Activated CD8-positive, alpha-beta T cell treated with anti-CD3 and anti-CD28 coated beads for 36 hours (primary cell): ENCODE results near the gene HIPK4. TPM values are rescaled to one million over a fixed set of nuclear protein-coding genes. Genes with fewer than 3 reads are reported as not detected.

Experiments
- ATAC-seq: fragments of 200-7000 bp; cut with Tn5 transposase; one replicate; pipeline ENCODE4 v1.10.0; 2021; ENCODE audit warnings: mild to moderate bottlenecking, moderate library complexity
- CTCF ChIA-PET: fragments of 350-600 bp; sonication (Branson Sonifier 250); formaldehyde crosslinking; loops from one replicate; lab custom pipeline; 2021; ENCODE audit warnings: antibody characterized with exemption; lab: Charles Lee
- POLR2A ChIA-PET: fragments of 350-600 bp; sonication (Branson Sonifier 250); formaldehyde crosslinking; loops from one replicate; lab custom pipeline; 2021; ENCODE audit warnings: antibody characterized with exemption; lab: Charles Lee
- DNase-seq: peaks from one replicate; pipeline ENCODE4 v3.0.0-alpha.2; 2020
- H3K27ac Mint-ChIP-seq: one replicate; pipeline ENCODE4 v1.8.0; 2021; ENCODE audit warnings: mild to moderate bottlenecking, mixed read lengths
- H3K27me3 Mint-ChIP-seq: one replicate; pipeline ENCODE4 v1.8.0; 2021; ENCODE audit warnings: mixed read lengths
- H3K36me3 Mint-ChIP-seq: one replicate; pipeline ENCODE4 v1.8.0; 2021; ENCODE audit warnings: low read depth, mixed read lengths
- H3K4me1 Mint-ChIP-seq: one replicate; pipeline ENCODE4 v1.8.0; 2021; ENCODE audit warnings: low read depth, mixed read lengths
- H3K4me3 Mint-ChIP-seq: one replicate; pipeline ENCODE4 v1.8.0; 2021; ENCODE audit warnings: mild to moderate bottlenecking, moderate library complexity, mixed read lengths
- H3K9me3 Mint-ChIP-seq: one replicate; pipeline ENCODE4 v1.8.0; 2021; ENCODE audit warnings: mixed read lengths
- CTCF ChIP-seq: fragments of 200-600 bp; IDR thresholded peaks from one replicate; pipeline ENCODE4 v1.8.0; 2022; ENCODE audit warnings: antibody characterized with exemption, mild to moderate bottlenecking
- intact Hi-C: fragments of 100-400 bp; cut with micrococcal nuclease; formaldehyde crosslinking; loops from one replicate; pipeline ENCODE4 v1.10.0; 2022
- total RNA-seq, 2 experiments: library from RNA; stranded (reverse); gene quantifications; one replicate each; pipeline ENCODE4 v1.2.3, GENCODE V29; 2021

Gene HIPK4
- total RNA-seq, 2 experiments from 2014 or later = not detected

DNA sequence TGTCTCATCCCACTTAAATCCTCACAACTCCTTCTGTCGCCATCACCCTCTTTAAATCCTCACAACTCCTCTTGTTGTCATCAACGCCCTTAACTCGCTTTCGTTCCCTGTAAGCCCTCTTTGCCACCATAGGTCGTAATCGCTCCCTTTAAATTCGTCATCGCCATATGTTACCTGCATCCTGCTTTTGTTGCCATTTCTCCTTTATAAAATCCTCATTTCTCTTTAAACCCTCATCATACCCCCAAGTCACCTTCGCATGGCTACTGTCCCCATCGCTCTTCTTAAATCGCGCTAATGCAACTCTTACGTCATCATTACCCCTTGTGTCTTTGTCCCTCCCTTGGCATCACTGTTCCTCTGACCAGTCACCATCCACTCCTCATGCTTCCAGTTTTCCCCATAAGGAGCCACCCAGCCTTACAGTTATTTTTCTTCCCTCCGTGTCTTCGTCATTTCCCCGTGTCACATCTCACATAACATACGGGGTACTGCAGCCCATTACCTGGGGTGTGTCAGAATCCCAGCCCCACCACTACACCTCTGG is 40.9 kb downstream of the HIPK4 start:
- peak; percentile 19 for DNase-seq
- Mint-ChIP-seq H3K4me1 (peaks cover 29% of the 10 kb centered on the region), H3K27ac (peak overlapping the region; percentile 84), H3K4me3 (peak overlapping the region; percentile 84), H3K27me3 (no peaks in the 10 kb centered on the region), H3K36me3 (peaks cover 2% of the 10 kb centered on the region), H3K9me3 (no peaks in the 10 kb centered on the region)
- ChIA-PET POLR2A (no interaction called here), CTCF (no interaction called here)
- TF ChIP-seq CTCF = no peak
- ATAC-seq = no peak
- intact Hi-C loops = no loop called here

DNA sequence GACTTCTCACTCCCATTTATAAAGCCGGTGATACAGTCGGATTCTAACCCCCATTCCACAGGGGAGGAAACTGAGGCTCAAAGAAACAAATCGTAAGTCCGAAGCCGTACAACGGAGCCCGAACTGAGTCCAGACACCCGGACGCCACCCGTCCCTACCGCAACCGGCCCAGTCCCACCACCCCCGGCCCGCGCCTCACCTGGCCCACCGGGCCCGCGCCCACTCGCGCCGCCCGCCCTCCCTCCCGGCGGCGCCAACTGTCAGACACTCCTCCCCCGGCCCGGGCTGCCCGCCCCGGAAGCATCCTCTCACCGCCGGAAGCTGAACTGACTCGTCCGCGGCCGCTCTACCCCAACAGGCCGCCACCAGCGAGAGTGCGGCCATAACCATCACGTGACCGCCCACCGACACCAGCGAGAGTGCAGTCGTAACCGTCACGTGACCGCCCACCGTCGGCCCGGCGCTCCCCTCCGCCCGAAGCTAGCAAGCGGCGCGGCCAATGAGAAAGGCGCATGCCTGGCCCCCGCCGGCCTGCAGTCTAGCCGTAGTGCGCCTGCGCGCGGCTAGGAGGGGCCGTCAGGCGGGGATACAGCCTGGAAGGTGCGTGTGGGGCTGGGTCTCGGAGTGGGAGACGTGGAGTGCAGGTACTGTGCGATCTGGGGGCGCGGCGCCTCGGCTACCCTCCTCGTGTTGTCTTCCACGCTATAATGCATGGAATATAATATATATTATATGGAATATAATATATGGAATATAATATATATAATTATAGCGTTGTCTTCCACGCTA is 41.7 kb downstream of the HIPK4 start, which contains the start of the genes C19orf47 and PLD3:
Gene C19orf47, minus strand, starts transcription at position 273 of the 789 bp plus-strand sequence. CDS start 6,540 bp downstream, outside the sequence.
Gene PLD3, plus strand, starts transcription at position 571 of the 789 bp plus-strand sequence. CDS start 17,789 bp downstream, outside the sequence.
- no peak for TF ChIP-seq CTCF
- H3K27me3 Mint-ChIP-seq = no peaks in the 10 kb centered on the region
- POLR2A ChIA-PET = interaction anchor here (0.5 to 1.4 kb wide), 4 partner anchors 63 to 485 kb away, joined by 3 to 4 read pairs (median 3); partner anchors contain the start of genes AKT2 and BLVRB
- peaks cover 2% of the 10 kb centered on the region for H3K36me3 Mint-ChIP-seq
- H3K9me3 Mint-ChIP-seq = no peaks in the 10 kb centered on the region
- CTCF ChIA-PET = interaction anchor here (0.9 to 1.1 kb wide), 2 partner anchors 116 to 222 kb away, joined by 3 to 7 read pairs; no protein-coding TSS in a partner anchor
- H3K4me3 Mint-ChIP-seq = peak within 1 kb of the TSS; percentile 84
- ATAC-seq (peak; percentile 96), DNase-seq (peak; percentile 99)
- peaks cover 29% of the 10 kb centered on the region for H3K4me1 Mint-ChIP-seq
- H3K27ac Mint-ChIP-seq = peak within 1 kb of the TSS; percentile 90
- intact Hi-C loops = no loop called here

DNA sequence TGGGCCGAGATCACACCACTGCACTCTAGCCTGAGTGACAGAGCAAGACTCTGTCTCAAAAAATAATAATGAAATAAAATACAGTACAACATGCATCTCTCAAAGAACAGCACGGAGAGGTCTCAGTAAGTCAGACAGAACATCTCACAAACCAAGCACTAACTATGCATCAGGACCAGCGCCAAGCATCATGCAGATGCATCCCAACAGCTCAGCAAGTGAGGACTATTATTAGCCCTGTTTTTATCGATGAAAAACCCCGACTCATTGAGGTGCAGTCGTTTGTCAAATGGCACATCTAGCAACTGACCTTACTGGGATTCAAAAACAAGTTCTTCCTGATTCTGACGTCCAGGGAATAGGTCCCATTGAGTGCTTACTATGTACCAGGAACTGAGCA is 45.6 kb downstream of the HIPK4 start:
- H3K27me3 Mint-ChIP-seq = no peaks in the 10 kb centered on the region
- CTCF ChIA-PET = no interaction called here
- H3K27ac Mint-ChIP-seq = no peak overlapping the region
- H3K36me3 Mint-ChIP-seq = peaks cover 3% of the 10 kb centered on the region
- no peaks in the 10 kb centered on the region for H3K9me3 Mint-ChIP-seq
- POLR2A ChIA-PET = no interaction called here
- no peak overlapping the region for H3K4me3 Mint-ChIP-seq
- TF ChIP-seq CTCF = no peak
- DNase-seq (no peak), ATAC-seq (no peak)
- peaks cover 26% of the 10 kb centered on the region for H3K4me1 Mint-ChIP-seq
- intact Hi-C loops = no loop called here

DNA sequence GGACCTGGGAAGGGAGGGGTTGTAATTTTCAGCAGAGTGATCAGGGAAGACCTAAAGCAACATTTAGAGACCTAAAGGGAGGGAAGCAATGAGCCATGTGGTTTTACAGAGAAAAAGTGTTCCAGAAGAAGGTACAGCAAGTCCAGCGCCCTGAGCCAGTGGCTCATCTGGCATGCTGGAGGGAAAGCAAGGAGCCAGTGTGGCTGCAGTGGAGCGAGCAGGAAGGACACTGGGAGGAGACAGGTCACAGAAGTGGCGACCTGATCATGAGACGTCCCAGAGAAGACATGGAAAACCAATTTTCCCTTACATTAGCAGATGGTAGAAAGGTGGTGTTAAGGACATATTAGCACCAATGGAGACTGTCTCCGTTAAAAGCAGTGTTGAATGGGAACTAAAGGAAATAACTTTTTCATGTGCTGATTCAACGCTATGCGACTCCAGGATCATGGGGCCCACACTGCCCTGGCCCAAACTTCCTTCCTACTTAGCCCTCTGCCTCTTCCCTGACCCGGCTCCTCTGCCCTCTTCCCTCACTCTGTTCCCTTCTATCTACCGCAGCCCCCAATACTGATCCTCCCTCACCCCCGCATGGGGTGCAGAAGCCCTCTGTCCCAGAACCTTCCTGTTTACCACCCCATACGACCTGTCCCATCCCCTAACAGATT is 47.2 kb downstream of the HIPK4 start:
- no peaks in the 10 kb centered on the region for H3K9me3 Mint-ChIP-seq
- no peak for TF ChIP-seq CTCF
- H3K27ac Mint-ChIP-seq = no peak overlapping the region
- peaks cover 5% of the 10 kb centered on the region for H3K36me3 Mint-ChIP-seq
- intact Hi-C loops = no loop called here
- DNase-seq (no peak), ATAC-seq (no peak)
- H3K27me3 Mint-ChIP-seq = no peaks in the 10 kb centered on the region
- peaks cover 20% of the 10 kb centered on the region for H3K4me1 Mint-ChIP-seq
- no peak overlapping the region for H3K4me3 Mint-ChIP-seq
- CTCF ChIA-PET = no interaction called here
- POLR2A ChIA-PET = no interaction called here
